K562 (cell line): ENCODE data around the gene CLK3. TPM values are rescaled to one million over a fixed set of nuclear protein-coding genes. Genes with fewer than 3 reads are reported as not detected.

ENCODE experiments used
- ASH1L ChIP-seq: fragments of 450-650 bp; IDR thresholded peaks from 2 replicates; pipeline ENCODE4 v1.6.1; 2018; ENCODE audit warnings: borderline replicate concordance, mild to moderate bottlenecking, low read depth; ENCODE audit not compliant: partially characterized antibody
- ATF2 ChIP-seq: sonication (generic); formaldehyde crosslinking; IDR thresholded peaks from 2 replicates; pipeline ENCODE4 v1.8.1; 2022; ENCODE audit warnings: missing genetic modification reagents
- BMI1 ChIP-seq: fragments of 150-350 bp; IDR thresholded peaks from 2 replicates; pipeline ENCODE4 v1.6.1; 2014; ENCODE audit warnings: low read length
- CBX1 ChIP-seq: sonication (generic); IDR thresholded peaks from 2 replicates; pipeline ENCODE4 v1.6.1; 2016; ENCODE audit warnings: antibody characterized with exemption, low read depth, mild to moderate bottlenecking
- CEBPB ChIP-seq: fragments of 450-650 bp; IDR thresholded peaks from 2 replicates; pipeline ENCODE4 v1.6.1; 2016; ENCODE audit warnings: missing genetic modification characterization, missing compliant biosample characterization
- CTCF ChIP-seq, 3 experiments: IDR thresholded peaks in 2 of 3; conservative IDR thresholded peaks in 1 of 3; 2 replicates each; pipeline ENCODE4 v1.5.1; 2011 to 2012; ENCODE audit warnings: low read length in 3 of 3, mild to moderate bottlenecking in 3 of 3, control low read depth in 2 of 3, improper control_type of control experiment in 1 of 3, inconsistent platforms in 1 of 3, low read depth in 1 of 3, mixed read lengths in 1 of 3, moderate library complexity in 1 of 3; ENCODE audit not compliant: insufficient read depth in 2 of 3
- HNRNPK ChIP-seq: fragments of 200-400 bp; formaldehyde crosslinking; IDR thresholded peaks from one replicate; pipeline ENCODE4 v1.6.1; 2018; ENCODE audit warnings: mild to moderate bottlenecking, low read depth, low read length; ENCODE audit not compliant: poor library complexity, severe bottlenecking
- HSF4 ChIP-seq: fragments of 250-450 bp; sonication (Bioruptor Pico); IDR thresholded peaks from 2 replicates; pipeline ENCODE4 v2.1.2; 2022; ENCODE audit warnings: mild to moderate bottlenecking, moderate library complexity, borderline replicate concordance
- MAZ ChIP-seq, 2 experiments: fragments of 450-650 bp in 1 of 2; sonication (generic) in 1 of 2; formaldehyde crosslinking; IDR thresholded peaks in 1 of 2; conservative IDR thresholded peaks in 1 of 2; 2 replicates each; pipeline versions ENCODE4 v1.4.0 to v1.5.0; 2020; ENCODE audit warnings: mild to moderate bottlenecking in 1 of 2, missing genetic modification reagents in 1 of 2
- MCM7 ChIP-seq, 2 experiments: fragments of 450-650 bp; IDR thresholded peaks; 2 replicates each; pipeline ENCODE4 v1.6.1; 2016 to 2018
- ZBTB49 ChIP-seq: sonication (generic); formaldehyde crosslinking; IDR thresholded peaks from 2 replicates; pipeline ENCODE4 v1.8.0; 2022; ENCODE audit warnings: missing genetic modification reagents, mild to moderate bottlenecking, borderline replicate concordance
- ZFP36 ChIP-seq: fragments of 150-350 bp; IDR thresholded peaks from 2 replicates; pipeline ENCODE4 v1.6.1; 2018; ENCODE audit warnings: low read length, low read depth; ENCODE audit not compliant: partially characterized antibody
- ZNF124 ChIP-seq: sonication (generic); formaldehyde crosslinking; IDR thresholded peaks from 2 replicates; pipeline ENCODE4 v1.8.1; 2022; ENCODE audit warnings: missing genetic modification reagents
- ZNF609 ChIP-seq: sonication (generic); formaldehyde crosslinking; IDR thresholded peaks from 2 replicates; pipeline ENCODE4 v1.8.1; 2023; ENCODE audit warnings: missing genetic modification reagents, mild to moderate bottlenecking, borderline replicate concordance
- polyA plus RNA-seq, 8 experiments: library from polyadenylated mRNA; depleted of rRNA in 4 of 8; stranded (reverse) in 5 of 8; unstranded in 3 of 8; fragments of >200 nt; fragmentation: Nextera tagmentation in 2 of 8; fragmentation: Illumina TruSeq in 1 of 8; extraction: Ambion mirVana in 2 of 8; extraction: Trizol in 1 of 8; gene quantifications; 2 replicates each; pipeline versions ENCODE4 v1.2.1 to v1.2.3, GENCODE V29; 2011 to 2014; ENCODE audit warnings: inconsistent platforms in 1 of 8, missing spikeins in 1 of 8
- total RNA-seq, 7 experiments: library from RNA; depleted of rRNA in 6 of 7; stranded (reverse); fragments of >200 nt in 6 of 7; fragmentation: Illumina TruSeq in 2 of 7; extraction: Trizol in 2 of 7; gene quantifications; 2 replicates each; pipeline versions ENCODE4 v1.2.1 to v1.2.3, GENCODE V29; 2011 to 2021; ENCODE audit warnings: low replicate concordance in 1 of 7

CLK3 gene
- total and polyA plus RNA-seq, 9 of the 15 experiments (the other 6 are each of a cell fraction or from before 2014, with no cell fraction given) = 1.2 to 95.2 (median 51.7) TPM

GRCh38 chr15:74571191-74571590, 44.4 kb upstream of the CLK3 start (continued):
- TF ChIP-seq ZNF609 (CRISPR knock-in tag) (no peak), MAZ (CRISPR knock-in tag; conservative IDR thresholded peaks at IDR 0.05 in 1 of 2, IDR thresholded peaks at IDR 0.05 in 1 of 2) (no peak), CBX1 (no peak), ASH1L (no peak), ZFP36 (no peak), ATF2 (CRISPR knock-in tag) (no peak), CEBPB (no peak), HNRNPK (no peak), ZNF124 (no peak), CTCF (IDR thresholded peaks at IDR 0.05 in 2 of 3, conservative IDR thresholded peaks at IDR 0.05 in 1 of 3; ENCODE audit: insufficient read depth in 2 of 3, low read depth in 1 of 3, low read length in 3 of 3) (no peak), BMI1 (no peak), ZBTB49 (CRISPR knock-in tag) (no peak), MCM7 (IDR thresholded peaks at IDR 0.05) (no peak), HSF4 (CRISPR knock-in tag) (no peak)
